ENCODE measurements around the gene SFMBT1. TPM values are rescaled to one million over a fixed set of nuclear protein-coding genes. Genes with fewer than 3 reads are reported as not detected.

The SFMBT1 gene
- total RNA-seq, 1 donor from 2014 or later, result 17.3 TPM

- intact Hi-C loops (cut with DNase I), result no loop called here
- ATAC-seq, result peak; percentile 96 to 97
- H3K4me1 ChIP-seq, result peaks cover 18% of the 10 kb centered on the region
- TF ChIP-seq CTCF (IDR thresholded peaks at IDR 0.05), result peak; percentile 95
- H3K36me3 ChIP-seq, result no peaks in the 10 kb centered on the region
- H3K27me3 ChIP-seq (ENCODE audit: low read depth), result no peaks in the 10 kb centered on the region
- peak overlapping the region; percentile 82 for H3K27ac ChIP-seq
- H3K4me3 ChIP-seq, result peak overlapping the region; percentile 90
- H3K9me3 ChIP-seq, result no peaks in the 10 kb centered on the region
- peak; percentile 92 for DNase-seq
Measured at GRCh38 chr3:53072653-53073552, 27.0 kb upstream of the SFMBT1 start.

- Histone ChIP-seq H3K36me3 (no peaks in the 10 kb centered on the region), H3K9me3 (no peaks in the 10 kb centered on the region), H3K27ac (peak overlapping the region; percentile 82), H3K4me3 (peak overlapping the region; percentile 90), H3K27me3 (ENCODE audit: low read depth) (no peaks in the 10 kb centered on the region), H3K4me1 (peaks cover 18% of the 10 kb centered on the region)
- ATAC-seq (no peak), DNase-seq (no peak)
- no peak for TF ChIP-seq CTCF (IDR thresholded peaks at IDR 0.05)
- intact Hi-C loops (cut with DNase I), result no loop called here
Measured at GRCh38 chr3:53071882-53072431, 26.1 kb upstream of the SFMBT1 start.

- Histone ChIP-seq H3K4me1 (peaks cover 18% of the 10 kb centered on the region), H3K27ac (no peak overlapping the region), H3K27me3 (ENCODE audit: low read depth) (no peaks in the 10 kb centered on the region), H3K36me3 (no peaks in the 10 kb centered on the region), H3K4me3 (no peak overlapping the region), H3K9me3 (no peaks in the 10 kb centered on the region)
- intact Hi-C loops (cut with DNase I), result no loop called here
- TF ChIP-seq CTCF (IDR thresholded peaks at IDR 0.05), result no peak
- no peak for DNase-seq
- no peak for ATAC-seq
Measured at GRCh38 chr3:53069422-53070068, 23.7 kb upstream of the SFMBT1 start.

- no peak for TF ChIP-seq CTCF (IDR thresholded peaks at IDR 0.05)
- Histone ChIP-seq H3K27ac (no peak overlapping the region), H3K4me3 (no peak overlapping the region), H3K4me1 (peaks cover 14% of the 10 kb centered on the region), H3K9me3 (no peaks in the 10 kb centered on the region), H3K36me3 (no peaks in the 10 kb centered on the region), H3K27me3 (ENCODE audit: low read depth) (no peaks in the 10 kb centered on the region)
- ATAC-seq, result no peak
- intact Hi-C loops (cut with DNase I), result no loop called here
- DNase-seq, result no peak
Measured at GRCh38 chr3:53068176-53068575, 22.3 kb upstream of the SFMBT1 start.

- no peak overlapping the region for H3K4me3 ChIP-seq
- no peak for TF ChIP-seq CTCF (IDR thresholded peaks at IDR 0.05)
- no peaks in the 10 kb centered on the region for H3K9me3 ChIP-seq
- H3K27me3 ChIP-seq (ENCODE audit: low read depth), result no peaks in the 10 kb centered on the region
- no peak overlapping the region for H3K27ac ChIP-seq
- intact Hi-C loops (cut with DNase I), result no loop called here
- no peaks in the 10 kb centered on the region for H3K36me3 ChIP-seq
- ATAC-seq (no peak), DNase-seq (no peak)
- peaks cover 9% of the 10 kb centered on the region for H3K4me1 ChIP-seq
Measured at GRCh38 chr3:53067567-53067966, 21.7 kb upstream of the SFMBT1 start.

Measured in lower lobe of right lung (tissue), 2 donors.